Transverse colon (tissue), 4 donors: ENCODE data around the gene SETD4. TPM values are rescaled to one million over a fixed set of nuclear protein-coding genes. Genes with fewer than 3 reads are reported as not detected.

Experiments used
- DNase-seq: peaks from one replicate; pipeline ENCODE4 v3.0.0-alpha.2; 2019
- H3K27ac ChIP-seq, 4 donors: fragments of 200-600 bp; sonication (generic); 2 replicates each; pipeline ENCODE4 v1.5.1; 2016 to 2018; ENCODE audit warnings: inconsistent platforms in 4 of 4
- H3K27me3 ChIP-seq: fragments of 200-600 bp; sonication (generic); 2 replicates; pipeline ENCODE4 v1.5.1; 2017; ENCODE audit warnings: inconsistent platforms
- H3K36me3 ChIP-seq, 4 donors: fragments of 200-600 bp; sonication (generic); 2 replicates each; pipeline ENCODE4 v1.5.1; 2017 to 2019; ENCODE audit warnings: inconsistent platforms in 4 of 4
- H3K4me1 ChIP-seq, 4 donors: fragments of 200-600 bp; sonication (generic); 2 replicates each; pipeline ENCODE4 v1.5.1; 2017 to 2020; ENCODE audit warnings: inconsistent platforms in 4 of 4
- H3K4me3 ChIP-seq, 4 donors: fragments of 200-600 bp; sonication (generic); 1 replicate in 1 of 4; 2 replicates in 3 of 4; pipeline versions ENCODE4 v1.5.1 to v1.6.1; 2017 to 2019; ENCODE audit warnings: inconsistent platforms in 4 of 4
- H3K9me3 ChIP-seq, 2 donors: fragments of 200-600 bp; sonication (generic); 2 replicates each; pipeline ENCODE4 v1.5.1; 2017 to 2019; ENCODE audit warnings: inconsistent platforms in 2 of 2
- CTCF ChIP-seq, 5 experiments: fragments of 200-600 bp in 3 of 5; fragments of 450-650 bp in 2 of 5; sonication (generic) in 3 of 5; IDR thresholded peaks; 1 replicate in 2 of 5; 2 replicates in 3 of 5; pipeline ENCODE4 v1.5.1; 2016 to 2017; ENCODE audit warnings: antibody characterized with exemption in 5 of 5, inconsistent platforms in 3 of 5, mild to moderate bottlenecking in 2 of 5, moderate library complexity in 1 of 5
- EP300 ChIP-seq: sonication (generic); formaldehyde crosslinking; IDR thresholded peaks from one replicate; pipeline ENCODE4 v1.6.1; 2017; ENCODE audit warnings: antibody characterized with exemption, low read depth
- POLR2A ChIP-seq: fragments of 450-650 bp; IDR thresholded peaks from one replicate; pipeline ENCODE4 v1.6.1; 2016; ENCODE audit warnings: antibody characterized with exemption, mild to moderate bottlenecking, moderate library complexity
- POLR2AphosphoS5 ChIP-seq, 3 donors: sonication (generic); formaldehyde crosslinking; IDR thresholded peaks; one replicate each; pipeline ENCODE4 v1.6.1; 2016; ENCODE audit warnings: antibody characterized with exemption in 3 of 3
- WGBS, 2 donors: methylation state at CpG; one replicate each; pipeline ENCODE4 v1.1.5; 2018; ENCODE audit warnings: low coverage in 1 of 2; 5-methylcytosine and 5-hydroxymethylcytosine counted together
- in situ Hi-C, 4 donors: fragments of 200-750 bp; cut with MboI; loops; one replicate each; pipeline versions ENCODE4 v1.15.0 to v1.15.1; 2017; ENCODE audit warnings: low sequenced_read_pairs in 3 of 4, low pct_ligation_motif_present in 1 of 4, low pct_unique_long_range_greater_than_20kb in 1 of 4
- intact Hi-C: fragments of 100-400 bp; cut with DNase I; formaldehyde crosslinking; loops from one replicate; pipeline ENCODE4 v1.15.1; 2023; ENCODE audit warnings: low total_unique reads
- total RNA-seq, 4 donors: library from RNA; depleted of rRNA; stranded (reverse); fragments of >200 nt; gene quantifications; one replicate each; pipeline ENCODE4 v1.1.0, GENCODE V29; 2016

The SETD4 gene
- total RNA-seq, 4 donors from 2014 or later, result 5.4 to 35.9 (median 29.4) TPM

GRCh38 chr21:36079671-36080070 lies 19.3 kb upstream of the SETD4 start:
- peaks cover 0 to 29% (median 0%) of the 10 kb centered on the region in 4 donors for H3K4me1 ChIP-seq
- no peak for DNase-seq
- WGBS, 2 donors, result 94% methylated on average over 8 of the region's 8 CpGs; no CpG with 5 or more reads in 1 of the 2 donors
- H3K9me3 ChIP-seq, result no peaks in the 10 kb centered on the region
- in situ Hi-C loops, result no loop called here
- no peak overlapping the region for H3K4me3 ChIP-seq
- H3K27me3 ChIP-seq, result no peaks in the 10 kb centered on the region
- TF ChIP-seq EP300 (no peak), POLR2AphosphoS5 (IDR thresholded peaks at IDR 0.05) (no peak), POLR2A (no peak), CTCF (IDR thresholded peaks at IDR 0.05) (no peak)
- H3K36me3 ChIP-seq, result no peaks in the 10 kb centered on the region
- no peak overlapping the region for H3K27ac ChIP-seq
- intact Hi-C loops, result no loop called here

GRCh38 chr21:36079010-36079649 lies 18.8 kb upstream of the SETD4 start:
- Histone ChIP-seq H3K4me1 (peaks cover 0 to 34% (median 0%) of the 10 kb centered on the region in 4 donors), H3K36me3 (no peaks in the 10 kb centered on the region), H3K27me3 (no peaks in the 10 kb centered on the region), H3K4me3 (no peak overlapping the region), H3K9me3 (no peaks in the 10 kb centered on the region), H3K27ac (peak overlapping the region in 1 of 4 donors; percentile 46)
- in situ Hi-C loops (no loop called here), intact Hi-C loops (no loop called here)
- WGBS, 2 donors, result 73 to 93% methylated on average over 9 to 14 of the region's 14 CpGs
- TF ChIP-seq POLR2AphosphoS5 (IDR thresholded peaks at IDR 0.05), result no peak
- TF ChIP-seq CTCF (IDR thresholded peaks at IDR 0.05), result no peak
- TF ChIP-seq EP300, result no peak
- no peak for TF ChIP-seq POLR2A
- peak; percentile 61 for DNase-seq

- H3K27me3 ChIP-seq, result no peaks in the 10 kb centered on the region
- H3K4me1 ChIP-seq, result peaks cover 0 to 47% (median 0%) of the 10 kb centered on the region in 4 donors
- no peaks in the 10 kb centered on the region for H3K9me3 ChIP-seq
- H3K36me3 ChIP-seq, result peaks cover 0 to 4% (median 0%) of the 10 kb centered on the region in 4 donors
- H3K27ac ChIP-seq, result no peak overlapping the region
- intact Hi-C loops (no loop called here), in situ Hi-C loops (no loop called here)
- TF ChIP-seq POLR2AphosphoS5 (IDR thresholded peaks at IDR 0.05), result no peak
- TF ChIP-seq CTCF (IDR thresholded peaks at IDR 0.05), result no peak
- TF ChIP-seq EP300, result no peak
- no peak for TF ChIP-seq POLR2A
- no peak overlapping the region for H3K4me3 ChIP-seq
- DNase-seq, result no peak
- WGBS, 2 donors, result 71 to 91% methylated on average over 4 to 9 of the region's 9 CpGs
Measured at GRCh38 chr21:36077758-36078157, 17.4 kb upstream of the SETD4 start.

- H3K36me3 ChIP-seq, result peaks cover 0 to 11% (median 0%) of the 10 kb centered on the region in 4 donors
- intact Hi-C loops (no loop called here), in situ Hi-C loops (no loop called here)
- peak; percentile 53 for DNase-seq
- H3K4me3 ChIP-seq, result no peak overlapping the region
- peaks cover 0 to 53% (median 3%) of the 10 kb centered on the region in 4 donors for H3K4me1 ChIP-seq
- WGBS, 2 donors, result 52 to 53% methylated on average over 7 of the region's 7 CpGs
- H3K9me3 ChIP-seq, result no peaks in the 10 kb centered on the region
- no peaks in the 10 kb centered on the region for H3K27me3 ChIP-seq
- H3K27ac ChIP-seq, result peak overlapping the region in 3 of 4 donors; percentile 8 to 48 (median 23)
- TF ChIP-seq CTCF (IDR thresholded peaks at IDR 0.05), result no peak
- no peak for TF ChIP-seq EP300
- no peak for TF ChIP-seq POLR2AphosphoS5 (IDR thresholded peaks at IDR 0.05)
- no peak for TF ChIP-seq POLR2A
Measured at GRCh38 chr21:36076878-36077655, 16.7 kb upstream of the SETD4 start.
